ENCODE measurements around the gene NUDT9. TPM values are rescaled to one million over a fixed set of nuclear protein-coding genes. Genes with fewer than 3 reads are reported as not detected.

The NUDT9 gene
- polyA plus RNA-seq, 1 of the 3 experiments (the other 2 are of a cell fraction): 21.8 TPM

- TF ChIP-seq MEF2A (IDR thresholded peaks at IDR 0.05; ENCODE audit: borderline replicate concordance, low read depth): no peak
- no peak for TF ChIP-seq TCF12 (IDR thresholded peaks at IDR 0.05)
- TF ChIP-seq POLR2AphosphoS5 (IDR thresholded peaks at IDR 0.05; ENCODE audit: low read depth, low read length): no peak
These were observed 3.3 kb downstream of the NUDT9 start (continued) for GRCh38 chr4:87425711-87426110.

- no peak overlapping the region for H3K27ac ChIP-seq (ENCODE audit: low read depth in 2 of 2, low read length in 1 of 2)
- no peak for TF ChIP-seq USF2 (IDR thresholded peaks at IDR 0.05; ENCODE audit: borderline replicate concordance, low read depth, low read length)
- TF ChIP-seq GABPA (IDR thresholded peaks at IDR 0.05; ENCODE audit: low read depth): no peak
- no peak for TF ChIP-seq RXRA (IDR thresholded peaks at IDR 0.05; ENCODE audit: borderline replicate concordance, low read depth)
- TF ChIP-seq GATA2 (CRISPR knock-in tag; IDR thresholded peaks at IDR 0.05): no peak
- TF ChIP-seq NRF1 (IDR thresholded peaks at IDR 0.05; ENCODE audit: low read depth, low read length): no peak
- no peak for TF ChIP-seq ELF1 (IDR thresholded peaks at IDR 0.05)
- TF ChIP-seq YY1 (IDR thresholded peaks at IDR 0.05; ENCODE audit: low read depth): no peak
- no peak for TF ChIP-seq TAF1 (IDR thresholded peaks at IDR 0.05; ENCODE audit: borderline replicate concordance, low read depth, low read length)
- TF ChIP-seq FOSL2 (IDR thresholded peaks at IDR 0.05; ENCODE audit: borderline replicate concordance, low read depth): no peak
- no peak for TF ChIP-seq TEAD4 (IDR thresholded peaks at IDR 0.05; ENCODE audit: borderline replicate concordance, insufficient read depth)
- TF ChIP-seq REST (IDR thresholded peaks at IDR 0.05; ENCODE audit: low read depth, low read length): no peak
- no peak for TF ChIP-seq TCF12 (IDR thresholded peaks at IDR 0.05)
- no peak for TF ChIP-seq EZH2phosphoT487 (IDR thresholded peaks at IDR 0.05; ENCODE audit: borderline replicate concordance, low read depth)
- no peak for TF ChIP-seq CHD2 (IDR thresholded peaks at IDR 0.05; ENCODE audit: low read length, partially characterized antibody)
- no peak for TF ChIP-seq SIN3A (IDR thresholded peaks at IDR 0.05; ENCODE audit: borderline replicate concordance, low read depth, low read length)
- no peak for TF ChIP-seq CTCF (IDR thresholded peaks at IDR 0.05)
- TF ChIP-seq ZBTB33 (IDR thresholded peaks at IDR 0.05; ENCODE audit: borderline replicate concordance, low read depth): no peak
- TF ChIP-seq IRF3 (IDR thresholded peaks at IDR 0.05; ENCODE audit: low read depth, low read length): no peak
- no peak for TF ChIP-seq EP300 (IDR thresholded peaks at IDR 0.05; ENCODE audit: borderline replicate concordance in 1 of 2, low read depth in 1 of 2, low read length in 1 of 2)
- TF ChIP-seq MEF2A (IDR thresholded peaks at IDR 0.05; ENCODE audit: borderline replicate concordance, low read depth): no peak
- POLR2A ChIA-PET: no interaction called here
- H3K79me2 ChIP-seq (ENCODE audit: insufficient read depth): peaks cover 86% of the 10 kb centered on the region
- H3F3A ChIP-seq (replicated peaks; ENCODE audit: insufficient read depth): peaks cover 5% of the 10 kb centered on the region
- WGBS (ENCODE audit: low lambda C conversion rate): 93% methylated on average over 3 of the region's 3 CpGs
- H3K9me3 ChIP-seq: no peaks in the 10 kb centered on the region
- no peak overlapping the region for H3K4me3 ChIP-seq (ENCODE audit: low read depth in 2 of 2, low read length in 1 of 2)
- H3K9me2 ChIP-seq: no peaks in the 10 kb centered on the region
- H3K4me1 ChIP-seq (ENCODE audit: control insufficient read depth in 1 of 2, insufficient read depth in 2 of 2, low read depth in 1 of 2, low read length in 1 of 2): peaks cover 3 to 6% of the 10 kb centered on the region in 2 experiments; a peak in 1 of 4 replicates
- no peaks in the 10 kb centered on the region for H3K27me3 ChIP-seq (ENCODE audit: insufficient read depth)
- no peak overlapping the region for H3K4me2 ChIP-seq
- no peaks in the 10 kb centered on the region for H4K20me1 ChIP-seq (ENCODE audit: insufficient read depth)
- no peaks in the 10 kb centered on the region for H3K36me3 ChIP-seq (replicated peaks in 1 of 2; ENCODE audit: control insufficient read depth in 1 of 2, insufficient read depth in 2 of 2, low read length in 1 of 2)
- H2AFZ ChIP-seq (ENCODE audit: low read depth): no peak overlapping the region
- no peak overlapping the region for H3K9ac ChIP-seq
- no peak for DNase-seq
- CTCF ChIA-PET: no interaction called here
These were observed 4.6 kb downstream of the NUDT9 start for GRCh38 chr4:87426865-87427517.

Measured in SK-N-SH (cell line).